ENCODE measurements around the gene TSC22D2. TPM values are rescaled to one million over a fixed set of nuclear protein-coding genes. Genes with fewer than 3 reads are reported as not detected.

The TSC22D2 gene
- total and polyA plus RNA-seq, 10 of the 15 experiments (the other 5 are each of a cell fraction or from before 2014, with no cell fraction given), result 7.4 to 19.4 (median 10.9) TPM

DNA sequence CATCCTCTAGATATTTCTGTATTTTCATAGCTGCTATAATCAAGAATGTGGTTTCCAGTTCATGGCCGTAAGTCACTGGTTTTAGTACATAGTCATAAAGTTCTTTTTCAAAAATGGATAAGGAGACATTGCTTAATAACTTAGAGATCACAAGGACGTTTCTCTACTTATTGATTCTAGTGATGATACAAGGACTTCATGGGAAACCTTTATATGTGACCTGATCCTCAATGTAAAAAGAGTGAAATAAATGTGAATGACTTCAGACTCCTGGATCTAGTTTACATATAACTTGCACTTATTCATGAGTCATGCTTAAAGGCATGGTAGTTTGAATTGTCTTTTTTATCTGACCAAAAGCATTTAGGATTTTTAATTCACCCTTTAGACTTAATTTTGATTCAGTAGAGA lies 35.2 kb downstream of the TSC22D2 start:
- in situ Hi-C loops (cut with MboI), result no loop called here
- ChIA-PET CTCF (interaction anchor here (1.5 kb wide), 1 partner anchor 33 kb away, joined by 3 read pairs; no protein-coding TSS in a partner anchor), SMC1A (ENCODE audit: uncharacterized antibody, unreplicated experiment) (interaction anchor here (1.2 to 1.4 kb wide), 3 partner anchors 9 to 19 kb away, joined by 3 to 4 read pairs (median 4); no protein-coding TSS in a partner anchor), RAD21 (ENCODE audit: unreplicated experiment) (no interaction called here), POLR2A (no interaction called here)
- Histone ChIP-seq H4K20me1 (ENCODE audit: control insufficient read depth, insufficient read depth) (no peaks in the 10 kb centered on the region), H3K27ac (ENCODE audit: control insufficient read depth, insufficient read depth) (no peak overlapping the region), H3K4me2 (ENCODE audit: control insufficient read depth, insufficient read depth) (no peak overlapping the region), H3K4me3 (no peak overlapping the region), H3K36me3 (ENCODE audit: control insufficient read depth in 2 of 2, insufficient read depth in 2 of 2, low read length in 1 of 2) (peaks cover 0 to 3% of the 10 kb centered on the region in 2 experiments; a peak in 2 of 4 replicates), H3K9ac (ENCODE audit: control insufficient read depth, insufficient read depth, low read length) (no peak overlapping the region), H3K4me1 (ENCODE audit: control insufficient read depth, insufficient read depth, low read length) (no peaks in the 10 kb centered on the region), H3K27me3 (replicated peaks in 1 of 2; ENCODE audit: control insufficient read depth in 2 of 2, insufficient read depth in 2 of 2, low read length in 1 of 2) (no peaks in the 10 kb centered on the region), H3K9me3 (replicated peaks; ENCODE audit: control insufficient read depth, insufficient read depth, low read length) (no peaks in the 10 kb centered on the region; the same call in 2 of the 3 replicates), H3K79me2 (ENCODE audit: control insufficient read depth, insufficient read depth, low read length) (no peaks in the 10 kb centered on the region; the same call in none of the 2 replicates), H2AFZ (ENCODE audit: control insufficient read depth, low read depth, low read length) (no peak overlapping the region)
- DNase-seq (ENCODE audit: low read depth, low spot score) (no peak), FAIRE-seq (no peak), ATAC-seq (no peak)
- TF ChIP-seq BMI1 (IDR thresholded peaks at IDR 0.05; ENCODE audit: borderline replicate concordance) (no peak), ZNF622 (IDR thresholded peaks at IDR 0.05) (no peak), SREBF2 (IDR thresholded peaks at IDR 0.05; ENCODE audit: low read length) (no peak), SIX5 (IDR thresholded peaks at IDR 0.05; ENCODE audit: low read depth, low read length, severe bottlenecking) (no peak), BCL11A (IDR thresholded peaks at IDR 0.05; ENCODE audit: low read depth, low read length) (no peak), CREB1 (IDR thresholded peaks at IDR 0.05; ENCODE audit: low read depth) (no peak), SMAD1 (IDR thresholded peaks at IDR 0.05; ENCODE audit: low read depth, partially characterized antibody) (no peak), RBBP5 (conservative IDR thresholded peaks at IDR 0.05) (no peak), ZNF207 (IDR thresholded peaks at IDR 0.05; ENCODE audit: borderline replicate concordance) (no peak)
- TF ChIP-seq, protein P1, sequence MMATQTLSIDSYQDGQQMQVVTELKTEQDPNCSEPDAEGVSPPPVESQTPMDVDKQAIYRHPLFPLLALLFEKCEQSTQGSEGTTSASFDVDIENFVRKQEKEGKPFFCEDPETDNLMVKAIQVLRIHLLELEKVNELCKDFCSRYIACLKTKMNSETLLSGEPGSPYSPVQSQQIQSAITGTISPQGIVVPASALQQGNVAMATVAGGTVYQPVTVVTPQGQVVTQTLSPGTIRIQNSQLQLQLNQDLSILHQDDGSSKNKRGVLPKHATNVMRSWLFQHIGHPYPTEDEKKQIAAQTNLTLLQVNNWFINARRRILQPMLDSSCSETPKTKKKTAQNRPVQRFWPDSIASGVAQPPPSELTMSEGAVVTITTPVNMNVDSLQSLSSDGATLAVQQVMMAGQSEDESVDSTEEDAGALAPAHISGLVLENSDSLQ (IDR thresholded peaks at IDR 0.05), result no peak
- TF ChIP-seq, protein P2, sequence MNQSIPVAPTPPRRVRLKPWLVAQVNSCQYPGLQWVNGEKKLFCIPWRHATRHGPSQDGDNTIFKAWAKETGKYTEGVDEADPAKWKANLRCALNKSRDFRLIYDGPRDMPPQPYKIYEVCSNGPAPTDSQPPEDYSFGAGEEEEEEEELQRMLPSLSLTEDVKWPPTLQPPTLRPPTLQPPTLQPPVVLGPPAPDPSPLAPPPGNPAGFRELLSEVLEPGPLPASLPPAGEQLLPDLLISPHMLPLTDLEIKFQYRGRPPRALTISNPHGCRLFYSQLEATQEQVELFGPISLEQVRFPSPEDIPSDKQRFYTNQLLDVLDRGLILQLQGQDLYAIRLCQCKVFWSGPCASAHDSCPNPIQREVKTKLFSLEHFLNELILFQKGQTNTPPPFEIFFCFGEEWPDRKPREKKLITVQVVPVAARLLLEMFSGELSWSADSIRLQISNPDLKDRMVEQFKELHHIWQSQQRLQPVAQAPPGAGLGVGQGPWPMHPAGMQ (IDR thresholded peaks at IDR 0.05; ENCODE audit: borderline replicate concordance), result no peak
- WGBS (ENCODE audit: insufficient coverage, insufficient replicate concordance, low lambda C conversion rate, missing lambda C conversion rate), result 75% methylated on average over 2 of the region's 2 CpGs
- intact Hi-C loops (cut with micrococcal nuclease; ENCODE audit: unreplicated experiment), result no loop called here
- no TSS peak for BruUV-seq (replicated peaks)

All from GM12878 (cell line).